ENCODE data around the gene TNFRSF9. TPM values are rescaled to one million over a fixed set of nuclear protein-coding genes. Genes with fewer than 3 reads are reported as not detected.

The TNFRSF9 gene
- under 1 TPM in 1 of 3 donors, not detected in 2; 0.59 TPM for total RNA-seq

- intact Hi-C loops (cut with DNase I; ENCODE audit: low total_unique reads) = no loop called here
- TF ChIP-seq CTCF (IDR thresholded peaks at IDR 0.05) (no peak), POLR2A (IDR thresholded peaks at IDR 0.05) (no peak), POLR2AphosphoS5 (IDR thresholded peaks at IDR 0.05) (no peak)
- Histone ChIP-seq H3K27me3 (peaks cover 0 to 16% of the 10 kb centered on the region in 2 donors), H3K27ac (no peak within 1 kb of the TSS), H3K4me1 (no peaks in the 10 kb centered on the region), H3K4me3 (no peak within 1 kb of the TSS), H3K36me3 (no peaks in the 10 kb centered on the region), H3K9me3 (no peaks in the 10 kb centered on the region)
- DNase-seq (ENCODE audit: low spot score in 2 of 2) = no peak
These were observed at the start of gene TNFRSF9 for GRCh38 chr1:7940745-7941436. TNFRSF9 (minus strand) TSS chr1:7940839; CDS start chr1:7939994, 845 bp downstream.

GRCh38 chr1:7989762-7990428 lies 49.3 kb upstream of the TNFRSF9 start:
- DNase-seq (ENCODE audit: low spot score in 2 of 2) = no peak
- no peaks in the 10 kb centered on the region for H3K27me3 ChIP-seq
- H3K4me1 ChIP-seq = no peaks in the 10 kb centered on the region
- no peaks in the 10 kb centered on the region for H3K9me3 ChIP-seq
- no peaks in the 10 kb centered on the region for H3K36me3 ChIP-seq
- intact Hi-C loops (cut with DNase I; ENCODE audit: low total_unique reads) = loop anchor here (10.0 kb wide), 1 partner anchor 325 kb away; the partner anchor contains the start of gene SLC45A1
- peak overlapping the region in 1 of 2 donors; percentile 38 for H3K27ac ChIP-seq
- no peak overlapping the region for H3K4me3 ChIP-seq
- TF ChIP-seq POLR2A (IDR thresholded peaks at IDR 0.05) (no peak), POLR2AphosphoS5 (IDR thresholded peaks at IDR 0.05) (no peak), CTCF (IDR thresholded peaks at IDR 0.05) (no peak)

- DNase-seq (ENCODE audit: low spot score in 2 of 2) = no peak
- intact Hi-C loops (cut with DNase I; ENCODE audit: low total_unique reads) = loop anchor here (10.0 kb wide), 1 partner anchor 326 kb away; the partner anchor contains the start of gene SLC45A1
- H3K36me3 ChIP-seq = no peaks in the 10 kb centered on the region
- H3K9me3 ChIP-seq = no peaks in the 10 kb centered on the region
- no peak for TF ChIP-seq POLR2AphosphoS5 (IDR thresholded peaks at IDR 0.05)
- TF ChIP-seq CTCF (IDR thresholded peaks at IDR 0.05) = no peak
- TF ChIP-seq POLR2A (IDR thresholded peaks at IDR 0.05) = no peak
- no peak overlapping the region for H3K4me3 ChIP-seq
- H3K27me3 ChIP-seq = no peaks in the 10 kb centered on the region
- no peak overlapping the region for H3K27ac ChIP-seq
- no peaks in the 10 kb centered on the region for H3K4me1 ChIP-seq
These were observed 47.9 kb upstream of the TNFRSF9 start for GRCh38 chr1:7988576-7988975.

DNA sequence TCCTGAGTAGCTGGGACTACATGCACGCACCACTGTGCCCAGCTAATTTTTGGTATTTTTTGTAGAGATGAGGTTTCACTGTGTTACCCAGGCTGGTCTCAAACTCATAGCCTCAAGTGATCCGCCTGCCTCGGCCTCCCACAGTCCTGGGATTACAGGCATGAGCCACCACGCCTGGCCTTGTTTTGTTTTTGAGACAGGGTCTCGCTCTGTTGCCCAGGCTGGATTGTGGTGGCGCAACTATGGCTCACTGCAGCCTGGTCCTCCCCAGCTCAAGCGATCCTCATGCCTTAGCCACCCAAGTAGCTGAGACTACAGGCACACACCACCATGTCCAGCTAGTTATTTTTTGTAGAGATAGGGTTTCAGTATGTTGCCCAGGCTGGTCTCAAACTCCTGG lies 46.9 kb upstream of the TNFRSF9 start:
- no peak overlapping the region for H3K27ac ChIP-seq
- intact Hi-C loops (cut with DNase I; ENCODE audit: low total_unique reads) = loop anchor here (10.0 kb wide), 1 partner anchor 327 kb away; the partner anchor contains the start of gene SLC45A1
- no peak for DNase-seq (ENCODE audit: low spot score in 2 of 2)
- no peaks in the 10 kb centered on the region for H3K27me3 ChIP-seq
- no peaks in the 10 kb centered on the region for H3K9me3 ChIP-seq
- peaks cover 0 to 8% of the 10 kb centered on the region in 2 donors for H3K4me1 ChIP-seq
- H3K4me3 ChIP-seq = no peak overlapping the region
- TF ChIP-seq POLR2AphosphoS5 (IDR thresholded peaks at IDR 0.05) (no peak), POLR2A (IDR thresholded peaks at IDR 0.05) (no peak), CTCF (IDR thresholded peaks at IDR 0.05) (no peak)
- H3K36me3 ChIP-seq = no peaks in the 10 kb centered on the region

Measured in breast epithelium (tissue), 4 donors.